ENCODE results near the gene URI1. TPM values are rescaled to one million over a fixed set of nuclear protein-coding genes. Genes with fewer than 3 reads are reported as not detected.
"Not testable (repeated sequence)": the region's sequence is repeated elsewhere in the genome, so short reads cannot be mapped to it uniquely, and the experiment has no call there.

URI1 gene
- total and polyA plus RNA-seq, 5 experiments from 2014 or later, result 17.3 to 98.4 (median 41.7) TPM

GRCh38 chr19:29962793-29963192, 20.8 kb downstream of the URI1 start:
- Mint-ChIP-seq H3K27ac (peak overlapping the region in 6 of 10 donors; percentile 17 to 88 (median 52)), H3K4me3 (peak overlapping the region in 9 of 10 donors; percentile 2 to 66 (median 38)), H3K9me3 (no peaks in the 10 kb centered on the region), H3K4me1 (peaks cover 35 to 88% (median 81%) of the 10 kb centered on the region in 4 donors), H3K27me3 (no peaks in the 10 kb centered on the region), H3K36me3 (peaks cover 6 to 20% (median 8%) of the 10 kb centered on the region in 3 donors)
- POLR2A ChIA-PET, result interaction anchor here (0.5 kb wide), 1 partner anchor 272 kb away, joined by 4 read pairs; no protein-coding TSS in a partner anchor
- ATAC-seq (peak; percentile 39 to 42), DNase-seq (no peak)

- peaks cover 6 to 17% (median 8%) of the 10 kb centered on the region in 3 donors for H3K36me3 Mint-ChIP-seq
- no peaks in the 10 kb centered on the region for H3K27me3 Mint-ChIP-seq
- no peak for ATAC-seq
- POLR2A ChIA-PET, result interaction anchor here (0.7 kb wide), 2 partner anchors 36 to 68 kb away, joined by 3 to 4 read pairs; no protein-coding TSS in a partner anchor
- no peak for DNase-seq
- H3K9me3 Mint-ChIP-seq, result no peaks in the 10 kb centered on the region
- H3K4me3 Mint-ChIP-seq, result peak overlapping the region in 9 of 10 donors; percentile 4 to 66 (median 35)
- H3K4me1 Mint-ChIP-seq, result peaks cover 35 to 85% (median 81%) of the 10 kb centered on the region in 4 donors
- peak overlapping the region in 6 of 10 donors; percentile 24 to 88 (median 50) for H3K27ac Mint-ChIP-seq
Observed at GRCh38 chr19:29963576-29963975, 21.5 kb downstream of the URI1 start.

GRCh38 chr19:29964171-29964570, 22.1 kb downstream of the URI1 start:
- Mint-ChIP-seq H3K27ac (peak overlapping the region in 5 of 10 donors; percentile 42 to 88 (median 57)), H3K4me3 (peak overlapping the region in 9 of 10 donors; percentile 6 to 66 (median 35))
- POLR2A ChIA-PET, result interaction anchor here (0.7 kb wide), 2 partner anchors 37 to 67 kb away, joined by 3 to 4 read pairs; no protein-coding TSS in a partner anchor

GRCh38 chr19:29965492-29965891, 23.5 kb downstream of the URI1 start:
- peaks cover 38 to 88% (median 86%) of the 10 kb centered on the region in 4 donors for H3K4me1 Mint-ChIP-seq
- no peaks in the 10 kb centered on the region for H3K9me3 Mint-ChIP-seq
- H3K27me3 Mint-ChIP-seq, result no peaks in the 10 kb centered on the region
- POLR2A ChIA-PET, result no interaction called here
- peaks cover 0 to 8% (median 0%) of the 10 kb centered on the region in 3 donors for H3K36me3 Mint-ChIP-seq
- no peak for DNase-seq
- H3K27ac Mint-ChIP-seq, result peak overlapping the region in 7 of 10 donors; percentile 1 to 70 (median 31)
- no peak for ATAC-seq
- peak overlapping the region in 5 of 10 donors; percentile 25 to 54 (median 35) for H3K4me3 Mint-ChIP-seq

More at GRCh38 chr19:29964171-29964570, 22.1 kb downstream of the URI1 start:
- no peak for DNase-seq
- H3K36me3 Mint-ChIP-seq, result peaks cover 4 to 15% (median 8%) of the 10 kb centered on the region in 3 donors
- no peaks in the 10 kb centered on the region for H3K27me3 Mint-ChIP-seq
- H3K9me3 Mint-ChIP-seq, result no peaks in the 10 kb centered on the region
- no peak for ATAC-seq
- H3K4me1 Mint-ChIP-seq, result peaks cover 38 to 87% (median 83%) of the 10 kb centered on the region in 4 donors

GRCh38 chr19:29966142-29966541, 24.1 kb downstream of the URI1 start:
- H3K9me3 Mint-ChIP-seq, H3K27me3 Mint-ChIP-seq, ATAC-seq, H3K36me3 Mint-ChIP-seq, DNase-seq: not testable (repeated sequence)
- Mint-ChIP-seq H3K4me3 (peak overlapping the region in 4 of 10 donors; percentile 29 to 49 (median 38)), H3K27ac (peak overlapping the region in 4 of 10 donors; percentile 13 to 31 (median 23)), H3K4me1 (peaks cover 40 to 90% (median 88%) of the 10 kb centered on the region in 4 donors)
- POLR2A ChIA-PET, result interaction anchor here (0.5 kb wide), 1 partner anchor 648 kb away, joined by 5 read pairs; no protein-coding TSS in a partner anchor

- H3K27me3 Mint-ChIP-seq, result no peaks in the 10 kb centered on the region
- peak in 1 of 2 donors; percentile 48 for ATAC-seq
- H3K9me3 Mint-ChIP-seq, result no peaks in the 10 kb centered on the region
- no peak for DNase-seq
- POLR2A ChIA-PET, result interaction anchor here (0.5 to 1.4 kb wide), 3 partner anchors 25 to 648 kb away, joined by 3 to 5 read pairs (median 3); partner anchors contain the start of gene URI1
- H3K4me1 Mint-ChIP-seq, result peaks cover 38 to 91% (median 85%) of the 10 kb centered on the region in 4 donors
- peaks cover 0 to 5% (median 0%) of the 10 kb centered on the region in 3 donors for H3K36me3 Mint-ChIP-seq
- peak overlapping the region in 5 of 10 donors; percentile 8 to 34 (median 15) for H3K27ac Mint-ChIP-seq
- peak overlapping the region in 7 of 10 donors; percentile 2 to 55 (median 37) for H3K4me3 Mint-ChIP-seq
Observed at GRCh38 chr19:29966588-29967249, 24.7 kb downstream of the URI1 start.

GRCh38 chr19:29967623-29968022, 25.6 kb downstream of the URI1 start:
- no peak for ATAC-seq
- POLR2A ChIA-PET, result interaction anchor here (0.9 to 1.4 kb wide), 2 partner anchors 26 to 63 kb away, joined by 3 read pairs; partner anchors contain the start of gene URI1
- H3K27ac Mint-ChIP-seq, result peak overlapping the region in 3 of 10 donors; percentile 14 to 16 (median 15)
- peaks cover 0 to 5% (median 0%) of the 10 kb centered on the region in 3 donors for H3K36me3 Mint-ChIP-seq
- peak overlapping the region in 6 of 10 donors; percentile 2 to 52 (median 36) for H3K4me3 Mint-ChIP-seq
- H3K9me3 Mint-ChIP-seq, result no peaks in the 10 kb centered on the region
- peaks cover 33 to 91% (median 80%) of the 10 kb centered on the region in 4 donors for H3K4me1 Mint-ChIP-seq
- H3K27me3 Mint-ChIP-seq, result no peaks in the 10 kb centered on the region
- DNase-seq, result no peak

GRCh38 chr19:29969891-29970290, 27.9 kb downstream of the URI1 start:
- Mint-ChIP-seq H3K4me1 (peaks cover 22 to 87% (median 74%) of the 10 kb centered on the region in 4 donors), H3K4me3 (peak overlapping the region in 7 of 10 donors; percentile 1 to 59 (median 31)), H3K9me3 (no peaks in the 10 kb centered on the region), H3K36me3 (peaks cover 0 to 2% (median 0%) of the 10 kb centered on the region in 3 donors), H3K27me3 (no peaks in the 10 kb centered on the region), H3K27ac (peak overlapping the region in 2 of 10 donors; percentile 3 to 74)
- POLR2A ChIA-PET, result no interaction called here
- ATAC-seq, result no peak
- DNase-seq, result no peak

- H3K27ac Mint-ChIP-seq, result peak overlapping the region in 3 of 10 donors; percentile 7 to 51 (median 26)
- ATAC-seq (no peak), DNase-seq (no peak)
- peaks cover 22 to 86% (median 70%) of the 10 kb centered on the region in 4 donors for H3K4me1 Mint-ChIP-seq
- POLR2A ChIA-PET, result no interaction called here
- H3K9me3 Mint-ChIP-seq, result no peaks in the 10 kb centered on the region
- peak overlapping the region in 3 of 10 donors; percentile 5 to 34 (median 18) for H3K4me3 Mint-ChIP-seq
- peaks cover 0 to 6% (median 0%) of the 10 kb centered on the region in 3 donors for H3K36me3 Mint-ChIP-seq
- no peaks in the 10 kb centered on the region for H3K27me3 Mint-ChIP-seq
Observed at GRCh38 chr19:29971002-29971401, 29.0 kb downstream of the URI1 start.

GRCh38 chr19:29971648-29972047, 29.6 kb downstream of the URI1 start:
- peaks cover 27 to 86% (median 70%) of the 10 kb centered on the region in 4 donors for H3K4me1 Mint-ChIP-seq
- POLR2A ChIA-PET, result no interaction called here

GRCh38 chr19:29974701-29975100, 32.7 kb downstream of the URI1 start:
- Mint-ChIP-seq H3K27me3 (no peaks in the 10 kb centered on the region), H3K4me1 (peaks cover 21 to 89% (median 57%) of the 10 kb centered on the region in 4 donors), H3K36me3 (peaks cover 0 to 4% (median 0%) of the 10 kb centered on the region in 3 donors), H3K27ac (peak overlapping the region in 1 of 10 donors; percentile 57), H3K4me3 (peak overlapping the region in 2 of 10 donors; percentile 8 to 15), H3K9me3 (no peaks in the 10 kb centered on the region)
- DNase-seq, result no peak
- ATAC-seq, result no peak
- POLR2A ChIA-PET, result no interaction called here

More at GRCh38 chr19:29971648-29972047, 29.6 kb downstream of the URI1 start:
- no peaks in the 10 kb centered on the region for H3K27me3 Mint-ChIP-seq
- no peaks in the 10 kb centered on the region for H3K9me3 Mint-ChIP-seq
- peaks cover 0 to 6% (median 0%) of the 10 kb centered on the region in 3 donors for H3K36me3 Mint-ChIP-seq
- H3K4me3 Mint-ChIP-seq, result peak overlapping the region in 1 of 10 donors; percentile 4
- DNase-seq, result no peak
- no peak overlapping the region for H3K27ac Mint-ChIP-seq
- no peak for ATAC-seq

GRCh38 chr19:29976151-29976943, 34.3 kb downstream of the URI1 start:
- peak overlapping the region in 1 of 10 donors; percentile 28 for H3K27ac Mint-ChIP-seq
- peaks cover 0 to 4% (median 0%) of the 10 kb centered on the region in 3 donors for H3K36me3 Mint-ChIP-seq
- H3K4me1 Mint-ChIP-seq, result peaks cover 23 to 84% (median 54%) of the 10 kb centered on the region in 4 donors
- POLR2A ChIA-PET, result interaction anchor here (0.8 kb wide), 1 partner anchor 22 kb away, joined by 3 read pairs; no protein-coding TSS in a partner anchor
- H3K9me3 Mint-ChIP-seq, result no peaks in the 10 kb centered on the region
- DNase-seq, result no peak
- H3K27me3 Mint-ChIP-seq, result no peaks in the 10 kb centered on the region
- ATAC-seq, result no peak
- peak overlapping the region in 5 of 10 donors; percentile 10 to 56 (median 12) for H3K4me3 Mint-ChIP-seq

Measured in naive thymus-derived CD8-positive, alpha-beta T cell (primary cell).